WI38 (cell line): ENCODE results near the gene HS6ST3.

Source experiments
- H3K4me3 ChIP-seq: 2 replicates; pipeline ENCODE4 v1.5.1; 2011; ENCODE audit warnings: low read depth, mild to moderate bottlenecking, control low read depth, low read length
- CTCF ChIP-seq: IDR thresholded peaks from 2 replicates; pipeline ENCODE4 v1.5.1; 2012; ENCODE audit warnings: low read depth, mild to moderate bottlenecking, control low read depth, low read length

The HS6ST3 gene

GRCh38 chr13:96817336-96817941 lies 727.5 kb downstream of the HS6ST3 start:
- no peak overlapping the region for H3K4me3 ChIP-seq
- no peak for TF ChIP-seq CTCF

- no peak overlapping the region for H3K4me3 ChIP-seq
- TF ChIP-seq CTCF: no peak
Measured at GRCh38 chr13:96819375-96819774, 729.5 kb downstream of the HS6ST3 start.

- no peak for TF ChIP-seq CTCF
- no peak overlapping the region for H3K4me3 ChIP-seq
Measured at GRCh38 chr13:96821381-96821780, 731.5 kb downstream of the HS6ST3 start.

- TF ChIP-seq CTCF: no peak
- no peak overlapping the region for H3K4me3 ChIP-seq
Measured at GRCh38 chr13:96821971-96822370, 732.1 kb downstream of the HS6ST3 start.

- no peak overlapping the region for H3K4me3 ChIP-seq
- no peak for TF ChIP-seq CTCF
Measured at GRCh38 chr13:96822895-96823294, 733.0 kb downstream of the HS6ST3 start.

GRCh38 chr13:96824140-96824539 lies 734.2 kb downstream of the HS6ST3 start:
- no peak for TF ChIP-seq CTCF
- no peak overlapping the region for H3K4me3 ChIP-seq

GRCh38 chr13:96825653-96826052 lies 735.7 kb downstream of the HS6ST3 start:
- TF ChIP-seq CTCF: no peak
- no peak overlapping the region for H3K4me3 ChIP-seq
